H1 (cell line): ENCODE measurements around the gene ARID1B. TPM values are rescaled to one million over a fixed set of nuclear protein-coding genes. Genes with fewer than 3 reads are reported as not detected.

ENCODE experiments used
- CHD1 ChIP-seq: IDR thresholded peaks from 2 replicates; pipeline ENCODE4 v1.6.1; 2012; ENCODE audit warnings: low read depth, low read length, improper control_type of control experiment
- TCF12 ChIP-seq: IDR thresholded peaks from 2 replicates; pipeline ENCODE4 v1.6.1; 2011; ENCODE audit warnings: low read depth, mild to moderate bottlenecking, low read length
- polyA plus RNA-seq, 7 experiments: library from polyadenylated mRNA; depleted of rRNA in 3 of 7; stranded (reverse) in 5 of 7; unstranded in 2 of 7; fragments of >200 nt in 5 of 7; fragments of 200-250 nt in 2 of 7; gene quantifications; 1 replicate in 5 of 7; 2 replicates in 1 of 7; 4 replicates in 1 of 7; pipeline versions ENCODE4 v1.2.1 to v1.2.3, GENCODE V29; 2011 to 2013; ENCODE audit warnings: missing spikeins in 2 of 7, mixed read lengths in 2 of 7
- total RNA-seq: library from RNA; stranded (reverse); fragmentation: NEBNext Ultra II Directional; extraction: Animal tissue kit (Norgen Biotek cat#: 25700); gene quantifications from 2 replicates; pipeline ENCODE4 v1.2.1, GENCODE V29; 2021
- TF ChIP-seq, protein P1 (sequence below): fragments of 300-600 bp; sonication (generic); IDR thresholded peaks from 2 replicates; pipeline ENCODE4 v1.7.1; 2012; ENCODE audit warnings: low read length, moderate library complexity, mild to moderate bottlenecking, inconsistent platforms; ENCODE audit not compliant: insufficient replicate concordance
- TF ChIP-seq, protein P2 (sequence below): IDR thresholded peaks from 2 replicates; pipeline ENCODE4 v1.6.1; 2012; ENCODE audit warnings: inconsistent platforms
- TF ChIP-seq, protein P3 (sequence below): IDR thresholded peaks from 2 replicates; pipeline ENCODE4 v1.6.1; 2011; ENCODE audit warnings: low read length, improper control_type of control experiment
- TF ChIP-seq, protein P4 (sequence below): IDR thresholded peaks from 2 replicates; pipeline ENCODE4 v1.6.1; 2012; ENCODE audit warnings: low read length, inconsistent platforms
- TF ChIP-seq, protein P5 (sequence below): IDR thresholded peaks from 2 replicates; pipeline ENCODE4 v1.6.1; 2011; ENCODE audit warnings: low read depth, mild to moderate bottlenecking, low read length; ENCODE audit not compliant: insufficient read depth

The ARID1B gene
- total and polyA plus RNA-seq, 2 of the 8 experiments (the other 6 are each of a cell fraction or from before 2014, with no cell fraction given), result 24.3 to 70.3 TPM

DNA sequence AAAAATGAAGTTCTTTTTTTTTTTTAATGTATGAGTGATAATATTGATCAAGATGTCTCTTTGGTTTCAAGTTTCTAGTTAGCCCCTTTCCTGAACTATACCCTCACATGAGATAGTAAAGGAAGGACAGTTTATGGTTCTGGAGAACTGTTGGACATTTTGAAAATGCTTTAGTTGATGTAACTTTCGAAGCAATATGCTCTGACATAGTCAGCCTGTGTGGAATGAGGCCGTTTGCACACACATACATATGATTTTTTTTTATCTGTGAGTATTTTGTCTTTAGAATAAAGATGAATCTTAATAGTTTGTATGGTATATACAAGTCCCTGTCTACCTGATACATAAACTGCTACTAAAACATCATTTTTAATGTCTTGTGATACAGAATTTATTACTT lies 177.0 kb downstream of the ARID1B start (continued):
- TF ChIP-seq, protein P1, sequence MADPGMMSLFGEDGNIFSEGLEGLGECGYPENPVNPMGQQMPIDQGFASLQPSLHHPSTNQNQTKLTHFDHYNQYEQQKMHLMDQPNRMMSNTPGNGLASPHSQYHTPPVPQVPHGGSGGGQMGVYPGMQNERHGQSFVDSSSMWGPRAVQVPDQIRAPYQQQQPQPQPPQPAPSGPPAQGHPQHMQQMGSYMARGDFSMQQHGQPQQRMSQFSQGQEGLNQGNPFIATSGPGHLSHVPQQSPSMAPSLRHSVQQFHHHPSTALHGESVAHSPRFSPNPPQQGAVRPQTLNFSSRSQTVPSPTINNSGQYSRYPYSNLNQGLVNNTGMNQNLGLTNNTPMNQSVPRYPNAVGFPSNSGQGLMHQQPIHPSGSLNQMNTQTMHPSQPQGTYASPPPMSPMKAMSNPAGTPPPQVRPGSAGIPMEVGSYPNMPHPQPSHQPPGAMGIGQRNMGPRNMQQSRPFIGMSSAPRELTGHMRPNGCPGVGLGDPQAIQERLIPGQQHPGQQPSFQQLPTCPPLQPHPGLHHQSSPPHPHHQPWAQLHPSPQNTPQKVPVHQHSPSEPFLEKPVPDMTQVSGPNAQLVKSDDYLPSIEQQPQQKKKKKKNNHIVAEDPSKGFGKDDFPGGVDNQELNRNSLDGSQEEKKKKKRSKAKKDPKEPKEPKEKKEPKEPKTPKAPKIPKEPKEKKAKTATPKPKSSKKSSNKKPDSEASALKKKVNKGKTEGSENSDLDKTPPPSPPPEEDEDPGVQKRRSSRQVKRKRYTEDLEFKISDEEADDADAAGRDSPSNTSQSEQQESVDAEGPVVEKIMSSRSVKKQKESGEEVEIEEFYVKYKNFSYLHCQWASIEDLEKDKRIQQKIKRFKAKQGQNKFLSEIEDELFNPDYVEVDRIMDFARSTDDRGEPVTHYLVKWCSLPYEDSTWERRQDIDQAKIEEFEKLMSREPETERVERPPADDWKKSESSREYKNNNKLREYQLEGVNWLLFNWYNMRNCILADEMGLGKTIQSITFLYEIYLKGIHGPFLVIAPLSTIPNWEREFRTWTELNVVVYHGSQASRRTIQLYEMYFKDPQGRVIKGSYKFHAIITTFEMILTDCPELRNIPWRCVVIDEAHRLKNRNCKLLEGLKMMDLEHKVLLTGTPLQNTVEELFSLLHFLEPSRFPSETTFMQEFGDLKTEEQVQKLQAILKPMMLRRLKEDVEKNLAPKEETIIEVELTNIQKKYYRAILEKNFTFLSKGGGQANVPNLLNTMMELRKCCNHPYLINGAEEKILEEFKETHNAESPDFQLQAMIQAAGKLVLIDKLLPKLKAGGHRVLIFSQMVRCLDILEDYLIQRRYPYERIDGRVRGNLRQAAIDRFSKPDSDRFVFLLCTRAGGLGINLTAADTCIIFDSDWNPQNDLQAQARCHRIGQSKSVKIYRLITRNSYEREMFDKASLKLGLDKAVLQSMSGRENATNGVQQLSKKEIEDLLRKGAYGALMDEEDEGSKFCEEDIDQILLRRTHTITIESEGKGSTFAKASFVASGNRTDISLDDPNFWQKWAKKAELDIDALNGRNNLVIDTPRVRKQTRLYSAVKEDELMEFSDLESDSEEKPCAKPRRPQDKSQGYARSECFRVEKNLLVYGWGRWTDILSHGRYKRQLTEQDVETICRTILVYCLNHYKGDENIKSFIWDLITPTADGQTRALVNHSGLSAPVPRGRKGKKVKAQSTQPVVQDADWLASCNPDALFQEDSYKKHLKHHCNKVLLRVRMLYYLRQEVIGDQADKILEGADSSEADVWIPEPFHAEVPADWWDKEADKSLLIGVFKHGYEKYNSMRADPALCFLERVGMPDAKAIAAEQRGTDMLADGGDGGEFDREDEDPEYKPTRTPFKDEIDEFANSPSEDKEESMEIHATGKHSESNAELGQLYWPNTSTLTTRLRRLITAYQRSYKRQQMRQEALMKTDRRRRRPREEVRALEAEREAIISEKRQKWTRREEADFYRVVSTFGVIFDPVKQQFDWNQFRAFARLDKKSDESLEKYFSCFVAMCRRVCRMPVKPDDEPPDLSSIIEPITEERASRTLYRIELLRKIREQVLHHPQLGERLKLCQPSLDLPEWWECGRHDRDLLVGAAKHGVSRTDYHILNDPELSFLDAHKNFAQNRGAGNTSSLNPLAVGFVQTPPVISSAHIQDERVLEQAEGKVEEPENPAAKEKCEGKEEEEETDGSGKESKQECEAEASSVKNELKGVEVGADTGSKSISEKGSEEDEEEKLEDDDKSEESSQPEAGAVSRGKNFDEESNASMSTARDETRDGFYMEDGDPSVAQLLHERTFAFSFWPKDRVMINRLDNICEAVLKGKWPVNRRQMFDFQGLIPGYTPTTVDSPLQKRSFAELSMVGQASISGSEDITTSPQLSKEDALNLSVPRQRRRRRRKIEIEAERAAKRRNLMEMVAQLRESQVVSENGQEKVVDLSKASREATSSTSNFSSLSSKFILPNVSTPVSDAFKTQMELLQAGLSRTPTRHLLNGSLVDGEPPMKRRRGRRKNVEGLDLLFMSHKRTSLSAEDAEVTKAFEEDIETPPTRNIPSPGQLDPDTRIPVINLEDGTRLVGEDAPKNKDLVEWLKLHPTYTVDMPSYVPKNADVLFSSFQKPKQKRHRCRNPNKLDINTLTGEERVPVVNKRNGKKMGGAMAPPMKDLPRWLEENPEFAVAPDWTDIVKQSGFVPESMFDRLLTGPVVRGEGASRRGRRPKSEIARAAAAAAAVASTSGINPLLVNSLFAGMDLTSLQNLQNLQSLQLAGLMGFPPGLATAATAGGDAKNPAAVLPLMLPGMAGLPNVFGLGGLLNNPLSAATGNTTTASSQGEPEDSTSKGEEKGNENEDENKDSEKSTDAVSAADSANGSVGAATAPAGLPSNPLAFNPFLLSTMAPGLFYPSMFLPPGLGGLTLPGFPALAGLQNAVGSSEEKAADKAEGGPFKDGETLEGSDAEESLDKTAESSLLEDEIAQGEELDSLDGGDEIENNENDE, result no peak
- TF ChIP-seq, protein P2, sequence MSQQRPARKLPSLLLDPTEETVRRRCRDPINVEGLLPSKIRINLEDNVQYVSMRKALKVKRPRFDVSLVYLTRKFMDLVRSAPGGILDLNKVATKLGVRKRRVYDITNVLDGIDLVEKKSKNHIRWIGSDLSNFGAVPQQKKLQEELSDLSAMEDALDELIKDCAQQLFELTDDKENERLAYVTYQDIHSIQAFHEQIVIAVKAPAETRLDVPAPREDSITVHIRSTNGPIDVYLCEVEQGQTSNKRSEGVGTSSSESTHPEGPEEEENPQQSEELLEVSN, result no peak
- no peak for TF ChIP-seq CHD1
- TF ChIP-seq, protein P3, sequence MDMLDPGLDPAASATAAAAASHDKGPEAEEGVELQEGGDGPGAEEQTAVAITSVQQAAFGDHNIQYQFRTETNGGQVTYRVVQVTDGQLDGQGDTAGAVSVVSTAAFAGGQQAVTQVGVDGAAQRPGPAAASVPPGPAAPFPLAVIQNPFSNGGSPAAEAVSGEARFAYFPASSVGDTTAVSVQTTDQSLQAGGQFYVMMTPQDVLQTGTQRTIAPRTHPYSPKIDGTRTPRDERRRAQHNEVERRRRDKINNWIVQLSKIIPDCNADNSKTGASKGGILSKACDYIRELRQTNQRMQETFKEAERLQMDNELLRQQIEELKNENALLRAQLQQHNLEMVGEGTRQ, result no peak
- TF ChIP-seq, protein P4, sequence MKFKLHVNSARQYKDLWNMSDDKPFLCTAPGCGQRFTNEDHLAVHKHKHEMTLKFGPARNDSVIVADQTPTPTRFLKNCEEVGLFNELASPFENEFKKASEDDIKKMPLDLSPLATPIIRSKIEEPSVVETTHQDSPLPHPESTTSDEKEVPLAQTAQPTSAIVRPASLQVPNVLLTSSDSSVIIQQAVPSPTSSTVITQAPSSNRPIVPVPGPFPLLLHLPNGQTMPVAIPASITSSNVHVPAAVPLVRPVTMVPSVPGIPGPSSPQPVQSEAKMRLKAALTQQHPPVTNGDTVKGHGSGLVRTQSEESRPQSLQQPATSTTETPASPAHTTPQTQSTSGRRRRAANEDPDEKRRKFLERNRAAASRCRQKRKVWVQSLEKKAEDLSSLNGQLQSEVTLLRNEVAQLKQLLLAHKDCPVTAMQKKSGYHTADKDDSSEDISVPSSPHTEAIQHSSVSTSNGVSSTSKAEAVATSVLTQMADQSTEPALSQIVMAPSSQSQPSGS, result no peak
- TF ChIP-seq, protein P5, sequence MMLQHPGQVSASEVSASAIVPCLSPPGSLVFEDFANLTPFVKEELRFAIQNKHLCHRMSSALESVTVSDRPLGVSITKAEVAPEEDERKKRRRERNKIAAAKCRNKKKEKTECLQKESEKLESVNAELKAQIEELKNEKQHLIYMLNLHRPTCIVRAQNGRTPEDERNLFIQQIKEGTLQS, result no peak
- TF ChIP-seq TCF12, result no peak
